Adrenal gland (tissue), 12 donors: Measurements from ENCODE around the gene MAP4K3. TPM values are rescaled to one million over a fixed set of nuclear protein-coding genes. Genes with fewer than 3 reads are reported as not detected.

ENCODE experiments used
- DNase-seq, 7 donors: peaks; one replicate each; pipeline ENCODE4 v3.0.0-alpha.2; 2019 to 2020
- H3K27ac ChIP-seq, 5 donors: fragments of 200-600 bp; sonication (generic) in 4 of 5; 1 replicate in 3 of 5; 2 replicates in 2 of 5; pipeline versions ENCODE4 v1.5.1 to v1.8.0; 2016 to 2020; ENCODE audit warnings: mild to moderate bottlenecking in 1 of 5
- H3K27me3 ChIP-seq: fragments of 200-600 bp; 2 replicates; pipeline ENCODE4 v1.8.0; 2021
- H3K36me3 ChIP-seq, 2 donors: fragments of 200-600 bp; replicated peaks in 1 of 2; 1 replicate in 1 of 2; 2 replicates in 1 of 2; pipeline versions ENCODE4 v1.5.1 to v1.8.0; 2018 to 2022
- H3K4me1 ChIP-seq, 2 donors: fragments of 200-600 bp; replicated peaks in 1 of 2; 1 replicate in 1 of 2; 2 replicates in 1 of 2; pipeline versions ENCODE4 v1.5.1 to v1.8.0; 2018 to 2021
- H3K4me3 ChIP-seq, 4 donors: fragments of 200-600 bp; sonication (generic) in 3 of 4; one replicate each; pipeline ENCODE4 v1.5.1; 2016 to 2018
- H3K9me3 ChIP-seq, 3 donors: fragments of 200-600 bp; sonication (generic) in 1 of 3; replicated peaks in 1 of 3; 1 replicate in 2 of 3; 2 replicates in 1 of 3; pipeline versions ENCODE4 v1.5.1 to v1.8.0; 2016 to 2021
- CTCF ChIP-seq, 6 experiments: fragments of 450-650 bp in 4 of 6; fragments of 200-600 bp in 2 of 6; sonication (generic) in 1 of 6; IDR thresholded peaks; 1 replicate in 5 of 6; 2 replicates in 1 of 6; pipeline versions ENCODE4 v1.5.1 to v1.8.0; 2016 to 2021; ENCODE audit warnings: antibody characterized with exemption in 6 of 6, mild to moderate bottlenecking in 2 of 6, moderate library complexity in 1 of 6
- POLR2A ChIP-seq, 2 donors: fragments of 450-650 bp; IDR thresholded peaks; one replicate each; pipeline ENCODE4 v1.6.1; 2017; ENCODE audit warnings: antibody characterized with exemption in 2 of 2, mild to moderate bottlenecking in 2 of 2, moderate library complexity in 1 of 2
- WGBS, 4 donors: extraction: QIAGEN DNeasy Blood & Tissue Kit in 2 of 4; methylation state at CpG; one replicate each; pipeline versions ENCODE4 v1.1.5 to v1.1.7; 2013 to 2017; 5-methylcytosine and 5-hydroxymethylcytosine counted together
- intact Hi-C, 2 donors: fragments of 100-400 bp; cut with DNase I; formaldehyde crosslinking; loops; one replicate each; pipeline versions ENCODE4 v1.14.1 to v1.15.0; 2022 to 2023
- polyA plus RNA-seq, 3 donors: library from polyadenylated mRNA; stranded (reverse); fragments of 200-250 nt in 2 of 3; fragments of 350-450 nt in 1 of 3; fragmentation: Illumina TruSeq in 1 of 3; extraction: RNeasy Lipid Tissue Mini Kit (QIAGEN cat#74804) in 1 of 3; gene quantifications; one replicate each; pipeline ENCODE4 v1.2.3, GENCODE V29; 2013 to 2014
- total RNA-seq, 9 donors: library from RNA; depleted of rRNA in 4 of 9; stranded (reverse); fragments of >200 nt in 4 of 9; fragments of 120-200 nt in 1 of 9; fragmentation: NEBNext Ultra II Directional in 1 of 9; extraction: Animal tissue kit (Norgen Biotek cat#: 25700) in 1 of 9; gene quantifications; one replicate each; pipeline versions ENCODE4 v1.1.0 to v1.2.4, GENCODE V29; 2013 to 2023
- donor health status: healthy with polysubstance abuse.
- donor health status: Bipolar disorder and iron deficiency.
- donor health status: DM: yes; HTN: yes; CAD: no.
- donor health status: DM: no; HTN: no; CAD: no.
- donor health status: DM: no; HTN: no; CAD: no.
- donor health status: DM: yes; HTN: yes; CAD: no.

MAP4K3 gene
- total and polyA plus RNA-seq, 12 donors = 15.4 to 79.7 (median 38.8) TPM

GRCh38 chr2:39304200-39304599 is 132.9 kb downstream of the MAP4K3 start:
- TF ChIP-seq POLR2A (IDR thresholded peaks at IDR 0.05) (no peak), CTCF (IDR thresholded peaks at IDR 0.05) (no peak)
- peaks cover 0 to 7% of the 10 kb centered on the region in 2 donors for H3K4me1 ChIP-seq
- no peak overlapping the region for H3K4me3 ChIP-seq
- H3K36me3 ChIP-seq = no peaks in the 10 kb centered on the region
- no peaks in the 10 kb centered on the region for H3K9me3 ChIP-seq
- 69 to 98% (median 95%) methylated on average over 1 of the region's 1 CpG for WGBS, 4 donors
- no peak overlapping the region for H3K27ac ChIP-seq
- intact Hi-C loops = no loop called here
- H3K27me3 ChIP-seq = no peaks in the 10 kb centered on the region
- DNase-seq = no peak

- Histone ChIP-seq H3K9me3 (no peaks in the 10 kb centered on the region), H3K4me3 (no peak overlapping the region), H3K27me3 (no peaks in the 10 kb centered on the region), H3K4me1 (peaks cover 0 to 7% of the 10 kb centered on the region in 2 donors), H3K27ac (no peak overlapping the region), H3K36me3 (no peaks in the 10 kb centered on the region)
- intact Hi-C loops = no loop called here
- TF ChIP-seq CTCF (IDR thresholded peaks at IDR 0.05) (no peak), POLR2A (IDR thresholded peaks at IDR 0.05) (no peak)
- no peak for DNase-seq
- WGBS, 4 donors = 80 to 88% (median 86%) methylated on average over 6 of the region's 6 CpGs
These were observed 135.7 kb downstream of the MAP4K3 start for GRCh38 chr2:39301352-39301751.

- 87 to 90% (median 88%) methylated on average over 8 of the region's 8 CpGs for WGBS, 4 donors
- intact Hi-C loops = no loop called here
- Histone ChIP-seq H3K27me3 (no peaks in the 10 kb centered on the region), H3K36me3 (no peaks in the 10 kb centered on the region), H3K9me3 (no peaks in the 10 kb centered on the region), H3K4me3 (no peak overlapping the region), H3K4me1 (peaks cover 0 to 7% of the 10 kb centered on the region in 2 donors), H3K27ac (no peak overlapping the region)
- no peak for DNase-seq
- no peak for TF ChIP-seq POLR2A (IDR thresholded peaks at IDR 0.05)
These were observed 136.8 kb downstream of the MAP4K3 start for GRCh38 chr2:39300044-39300978.

GRCh38 chr2:39290433-39290832 is 146.7 kb downstream of the MAP4K3 start:
- Histone ChIP-seq H3K4me1 (no peaks in the 10 kb centered on the region), H3K27ac (no peak overlapping the region)
- WGBS, 4 donors = 91 to 93% (median 92%) methylated on average over 6 of the region's 6 CpGs

More at GRCh38 chr2:39290433-39290832, 146.7 kb downstream of the MAP4K3 start:
- Histone ChIP-seq H3K36me3 (peaks cover 0 to 42% of the 10 kb centered on the region in 2 donors), H3K9me3 (no peaks in the 10 kb centered on the region), H3K4me3 (no peak overlapping the region), H3K27me3 (no peaks in the 10 kb centered on the region)
- DNase-seq = no peak
- TF ChIP-seq POLR2A (IDR thresholded peaks at IDR 0.05) (no peak), CTCF (IDR thresholded peaks at IDR 0.05) (no peak)
- intact Hi-C loops = no loop called here
